Measurements from ENCODE around the gene ACAT2. TPM values are rescaled to one million over a fixed set of nuclear protein-coding genes. Genes with fewer than 3 reads are reported as not detected.

ACAT2 gene
- polyA plus RNA-seq, 3 donors = 3.6 to 24.4 (median 19.5) TPM

DNA sequence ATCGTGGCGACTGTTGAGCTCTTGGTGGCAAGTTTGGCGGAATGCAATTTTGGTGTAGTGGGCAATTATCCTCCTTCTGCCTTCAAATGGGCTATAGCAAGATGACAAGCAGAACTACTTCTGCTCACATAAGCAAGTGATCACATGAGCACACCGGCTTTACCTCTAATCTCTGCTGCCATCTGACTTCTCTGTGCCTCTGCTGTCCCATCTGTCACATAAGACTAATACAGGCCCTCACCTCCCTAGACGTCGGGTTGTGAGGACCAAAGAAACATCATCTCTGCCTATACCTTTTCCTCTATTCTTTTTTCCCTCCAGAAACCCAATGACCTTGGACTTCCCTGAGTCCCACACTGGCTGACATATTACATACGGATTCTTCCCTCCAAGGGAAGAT is 47.9 kb upstream of the ACAT2 start:
- Histone ChIP-seq H3K27ac (ENCODE audit: low read depth in 1 of 2, low read length in 2 of 2) (peak overlapping the region in 1 of 2 donors; percentile 89), H3K4me2 (replicated peaks; ENCODE audit: extremely low read depth, low read length, poor library complexity, severe bottlenecking) (no peak overlapping the region), H3K9me3 (replicated peaks in 1 of 2; ENCODE audit: control insufficient read depth in 1 of 2, insufficient read depth in 1 of 2, low read length in 2 of 2) (no peaks in the 10 kb centered on the region), H3K4me1 (ENCODE audit: control insufficient read depth in 1 of 2, insufficient read depth in 2 of 2, low read length in 2 of 2) (peaks cover 33 to 35% of the 10 kb centered on the region in 2 donors), H3K27me3 (ENCODE audit: control insufficient read depth in 2 of 2, insufficient read depth in 2 of 2, low read length in 2 of 2) (no peaks in the 10 kb centered on the region), H4K20me1 (ENCODE audit: insufficient read depth, low read length) (no peaks in the 10 kb centered on the region), H3K79me2 (ENCODE audit: insufficient read depth, low read length) (peaks cover 10% of the 10 kb centered on the region), H3K4me3 (replicated peaks in 1 of 3; ENCODE audit: low read depth in 2 of 3, low read length in 3 of 3) (no peak overlapping the region), H2AFZ (ENCODE audit: insufficient read depth, low read depth, low read length, poor library complexity, severe bottlenecking) (no peak overlapping the region), H3K36me3 (replicated peaks in 1 of 2; ENCODE audit: control insufficient read depth in 1 of 2, insufficient read depth in 2 of 2, low read length in 2 of 2) (no peaks in the 10 kb centered on the region), H3K9ac (ENCODE audit: insufficient read depth, low read length, poor library complexity, severe bottlenecking) (no peak overlapping the region)
- DNase-seq = no peak
- H3K9me3 Mint-ChIP-seq = peaks cover 0 to 3% (median 0%) of the 10 kb centered on the region in 7 donors
- H3K4me3 Mint-ChIP-seq = no peak overlapping the region
- 95% methylated on average over 7 of the region's 7 CpGs for WGBS (ENCODE audit: insufficient coverage)
- no peak overlapping the region for H3K27ac Mint-ChIP-seq
- TF ChIP-seq, protein P1, sequence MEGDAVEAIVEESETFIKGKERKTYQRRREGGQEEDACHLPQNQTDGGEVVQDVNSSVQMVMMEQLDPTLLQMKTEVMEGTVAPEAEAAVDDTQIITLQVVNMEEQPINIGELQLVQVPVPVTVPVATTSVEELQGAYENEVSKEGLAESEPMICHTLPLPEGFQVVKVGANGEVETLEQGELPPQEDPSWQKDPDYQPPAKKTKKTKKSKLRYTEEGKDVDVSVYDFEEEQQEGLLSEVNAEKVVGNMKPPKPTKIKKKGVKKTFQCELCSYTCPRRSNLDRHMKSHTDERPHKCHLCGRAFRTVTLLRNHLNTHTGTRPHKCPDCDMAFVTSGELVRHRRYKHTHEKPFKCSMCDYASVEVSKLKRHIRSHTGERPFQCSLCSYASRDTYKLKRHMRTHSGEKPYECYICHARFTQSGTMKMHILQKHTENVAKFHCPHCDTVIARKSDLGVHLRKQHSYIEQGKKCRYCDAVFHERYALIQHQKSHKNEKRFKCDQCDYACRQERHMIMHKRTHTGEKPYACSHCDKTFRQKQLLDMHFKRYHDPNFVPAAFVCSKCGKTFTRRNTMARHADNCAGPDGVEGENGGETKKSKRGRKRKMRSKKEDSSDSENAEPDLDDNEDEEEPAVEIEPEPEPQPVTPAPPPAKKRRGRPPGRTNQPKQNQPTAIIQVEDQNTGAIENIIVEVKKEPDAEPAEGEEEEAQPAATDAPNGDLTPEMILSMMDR (IDR thresholded peaks at IDR 0.05) = no peak
- intact Hi-C loops (cut with micrococcal nuclease) = no loop called here
- no peaks in the 10 kb centered on the region for H3K27me3 Mint-ChIP-seq (ENCODE audit: low read depth in 3 of 3)
- peaks cover 17% of the 10 kb centered on the region for H3K4me1 Mint-ChIP-seq
- H3K36me3 Mint-ChIP-seq = peaks cover 0 to 4% of the 10 kb centered on the region in 2 donors

DNA sequence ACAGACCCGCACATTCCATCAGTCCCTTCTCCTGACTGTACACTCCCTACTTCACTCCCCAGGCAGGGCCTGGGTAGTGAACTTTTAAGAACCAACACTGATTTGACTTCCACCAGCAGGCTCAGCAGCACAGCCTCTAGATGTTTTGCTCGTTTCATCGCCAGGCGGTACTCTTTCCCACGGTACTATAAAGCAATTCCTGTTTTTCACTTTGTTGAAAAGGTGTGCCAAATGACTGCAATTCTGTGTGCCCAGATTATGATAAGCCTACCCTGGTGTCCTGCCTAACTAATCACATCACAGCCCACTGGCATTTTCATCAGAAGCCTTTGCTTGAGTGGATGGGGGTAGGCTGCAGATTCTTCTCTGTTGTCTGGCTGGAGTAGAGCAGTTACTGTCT is 47.4 kb upstream of the ACAT2 start:
- no peaks in the 10 kb centered on the region for H3K36me3 ChIP-seq (replicated peaks in 1 of 2; ENCODE audit: control insufficient read depth in 1 of 2, insufficient read depth in 2 of 2, low read length in 2 of 2)
- 65% methylated on average over 4 of the region's 5 CpGs for WGBS (ENCODE audit: insufficient coverage)
- H3K36me3 Mint-ChIP-seq = peaks cover 0 to 3% of the 10 kb centered on the region in 2 donors

More for the DNA sequence above, 47.4 kb upstream of the ACAT2 start:
- intact Hi-C loops (cut with micrococcal nuclease) = no loop called here
- no peak overlapping the region for H3K4me2 ChIP-seq (replicated peaks; ENCODE audit: extremely low read depth, low read length, poor library complexity, severe bottlenecking)
- TF ChIP-seq, protein P1 (IDR thresholded peaks at IDR 0.05) = no peak
- H3K79me2 ChIP-seq (ENCODE audit: insufficient read depth, low read length) = peaks cover 10% of the 10 kb centered on the region
- no peaks in the 10 kb centered on the region for H3K9me3 ChIP-seq (replicated peaks in 1 of 2; ENCODE audit: control insufficient read depth in 1 of 2, insufficient read depth in 1 of 2, low read length in 2 of 2)
- peak overlapping the region in 1 of 3 experiments; percentile 43 for H3K4me3 ChIP-seq (replicated peaks in 1 of 3; ENCODE audit: low read depth in 2 of 3, low read length in 3 of 3)
- no peak for DNase-seq
- no peak overlapping the region for H3K9ac ChIP-seq (ENCODE audit: insufficient read depth, low read length, poor library complexity, severe bottlenecking)
- Mint-ChIP-seq H3K4me1 (peaks cover 17% of the 10 kb centered on the region), H3K27ac (peak overlapping the region in 3 of 7 donors; percentile 60 to 97 (median 92)), H3K4me3 (no peak overlapping the region), H3K9me3 (peaks cover 0 to 3% (median 0%) of the 10 kb centered on the region in 7 donors), H3K27me3 (ENCODE audit: low read depth in 3 of 3) (no peaks in the 10 kb centered on the region)
- H2AFZ ChIP-seq (ENCODE audit: insufficient read depth, low read depth, low read length, poor library complexity, severe bottlenecking) = peak overlapping the region; percentile 21
- H3K4me1 ChIP-seq (ENCODE audit: control insufficient read depth in 1 of 2, insufficient read depth in 2 of 2, low read length in 2 of 2) = peaks cover 33 to 35% of the 10 kb centered on the region in 2 donors
- H4K20me1 ChIP-seq (ENCODE audit: insufficient read depth, low read length) = no peaks in the 10 kb centered on the region
- peak overlapping the region in 1 of 2 donors; percentile 89 for H3K27ac ChIP-seq (ENCODE audit: low read depth in 1 of 2, low read length in 2 of 2)
- no peaks in the 10 kb centered on the region for H3K27me3 ChIP-seq (ENCODE audit: control insufficient read depth in 2 of 2, insufficient read depth in 2 of 2, low read length in 2 of 2)
